ENCODE measurements around the gene GLI3. TPM values are rescaled to one million over a fixed set of nuclear protein-coding genes. Genes with fewer than 3 reads are reported as not detected.

The GLI3 gene
- total RNA-seq, 1 donor from 2014 or later: not detected

GRCh38 chr7:41970941-41971340 is 266.1 kb downstream of the GLI3 start:
- intact Hi-C loops (cut with micrococcal nuclease): no loop called here
- Mint-ChIP-seq H3K36me3 (ENCODE audit: low read depth) (no peaks in the 10 kb centered on the region), H3K27ac (no peak overlapping the region), H3K4me1 (ENCODE audit: low read depth) (no peaks in the 10 kb centered on the region), H3K27me3 (ENCODE audit: insufficient read depth) (peaks cover 14% of the 10 kb centered on the region), H3K9me3 (no peaks in the 10 kb centered on the region), H3K4me3 (no peak overlapping the region)
- no peak for DNase-seq (ENCODE audit: low spot score)

GRCh38 chr7:41969561-41970105 is 267.4 kb downstream of the GLI3 start:
- Mint-ChIP-seq H3K9me3 (no peaks in the 10 kb centered on the region), H3K27ac (no peak overlapping the region), H3K27me3 (ENCODE audit: insufficient read depth) (peaks cover 9% of the 10 kb centered on the region), H3K36me3 (ENCODE audit: low read depth) (no peaks in the 10 kb centered on the region), H3K4me1 (ENCODE audit: low read depth) (no peaks in the 10 kb centered on the region), H3K4me3 (no peak overlapping the region)
- intact Hi-C loops (cut with micrococcal nuclease): no loop called here
- DNase-seq (ENCODE audit: low spot score): no peak

- H3K4me3 Mint-ChIP-seq: no peak overlapping the region
- intact Hi-C loops (cut with micrococcal nuclease): no loop called here
- H3K4me1 Mint-ChIP-seq (ENCODE audit: low read depth): no peaks in the 10 kb centered on the region
Observed at GRCh38 chr7:41967156-41967555, 269.9 kb downstream of the GLI3 start.

GRCh38 chr7:41965951-41966505 is 271.0 kb downstream of the GLI3 start:
- Mint-ChIP-seq H3K27ac (no peak overlapping the region), H3K36me3 (ENCODE audit: low read depth) (no peaks in the 10 kb centered on the region), H3K27me3 (ENCODE audit: insufficient read depth) (peaks cover 10% of the 10 kb centered on the region), H3K4me1 (ENCODE audit: low read depth) (no peaks in the 10 kb centered on the region), H3K4me3 (no peak overlapping the region), H3K9me3 (no peaks in the 10 kb centered on the region)
- DNase-seq (ENCODE audit: low spot score): no peak
- intact Hi-C loops (cut with micrococcal nuclease): no loop called here

More at GRCh38 chr7:41967156-41967555, 269.9 kb downstream of the GLI3 start:
- no peak overlapping the region for H3K27ac Mint-ChIP-seq
- H3K9me3 Mint-ChIP-seq: no peaks in the 10 kb centered on the region
- H3K36me3 Mint-ChIP-seq (ENCODE audit: low read depth): no peaks in the 10 kb centered on the region
- H3K27me3 Mint-ChIP-seq (ENCODE audit: insufficient read depth): peaks cover 9% of the 10 kb centered on the region
- DNase-seq (ENCODE audit: low spot score): no peak

- Mint-ChIP-seq H3K27me3 (ENCODE audit: insufficient read depth) (peaks cover 10% of the 10 kb centered on the region), H3K4me3 (no peak overlapping the region), H3K9me3 (no peaks in the 10 kb centered on the region), H3K36me3 (ENCODE audit: low read depth) (no peaks in the 10 kb centered on the region), H3K4me1 (ENCODE audit: low read depth) (no peaks in the 10 kb centered on the region), H3K27ac (no peak overlapping the region)
- intact Hi-C loops (cut with micrococcal nuclease): no loop called here
- DNase-seq (ENCODE audit: low spot score): no peak
Observed at GRCh38 chr7:41964849-41965745, 271.9 kb downstream of the GLI3 start.

GRCh38 chr7:41964183-41964753 is 272.7 kb downstream of the GLI3 start:
- no peak overlapping the region for H3K4me3 Mint-ChIP-seq
- no peak overlapping the region for H3K27ac Mint-ChIP-seq
- intact Hi-C loops (cut with micrococcal nuclease): no loop called here
- no peaks in the 10 kb centered on the region for H3K4me1 Mint-ChIP-seq (ENCODE audit: low read depth)
- no peaks in the 10 kb centered on the region for H3K9me3 Mint-ChIP-seq
- H3K27me3 Mint-ChIP-seq (ENCODE audit: insufficient read depth): peaks cover 7% of the 10 kb centered on the region
- no peak for DNase-seq (ENCODE audit: low spot score)
- H3K36me3 Mint-ChIP-seq (ENCODE audit: low read depth): no peaks in the 10 kb centered on the region

GRCh38 chr7:41956705-41957104 is 280.3 kb downstream of the GLI3 start:
- intact Hi-C loops (cut with micrococcal nuclease): no loop called here
- no peaks in the 10 kb centered on the region for H3K36me3 Mint-ChIP-seq (ENCODE audit: low read depth)

GRCh38 chr7:41955893-41956675 is 280.9 kb downstream of the GLI3 start:
- H3K4me3 Mint-ChIP-seq: no peak overlapping the region
- no peaks in the 10 kb centered on the region for H3K4me1 Mint-ChIP-seq (ENCODE audit: low read depth)
- peaks cover 3% of the 10 kb centered on the region for H3K27me3 Mint-ChIP-seq (ENCODE audit: insufficient read depth)
- intact Hi-C loops (cut with micrococcal nuclease): no loop called here
- no peaks in the 10 kb centered on the region for H3K9me3 Mint-ChIP-seq
- no peaks in the 10 kb centered on the region for H3K36me3 Mint-ChIP-seq (ENCODE audit: low read depth)
- no peak for DNase-seq (ENCODE audit: low spot score)
- no peak overlapping the region for H3K27ac Mint-ChIP-seq

More at GRCh38 chr7:41956705-41957104, 280.3 kb downstream of the GLI3 start:
- H3K9me3 Mint-ChIP-seq: no peaks in the 10 kb centered on the region
- H3K27me3 Mint-ChIP-seq (ENCODE audit: insufficient read depth): peaks cover 4% of the 10 kb centered on the region
- no peaks in the 10 kb centered on the region for H3K4me1 Mint-ChIP-seq (ENCODE audit: low read depth)
- DNase-seq (ENCODE audit: low spot score): no peak
- H3K27ac Mint-ChIP-seq: no peak overlapping the region
- H3K4me3 Mint-ChIP-seq: no peak overlapping the region

GRCh38 chr7:41955451-41955850 is 281.6 kb downstream of the GLI3 start:
- H3K9me3 Mint-ChIP-seq: no peaks in the 10 kb centered on the region
- H3K27ac Mint-ChIP-seq: no peak overlapping the region
- no peak overlapping the region for H3K4me3 Mint-ChIP-seq
- H3K36me3 Mint-ChIP-seq (ENCODE audit: low read depth): no peaks in the 10 kb centered on the region
- no peak for DNase-seq (ENCODE audit: low spot score)
- intact Hi-C loops (cut with micrococcal nuclease): no loop called here
- peaks cover 5% of the 10 kb centered on the region for H3K27me3 Mint-ChIP-seq (ENCODE audit: insufficient read depth)
- H3K4me1 Mint-ChIP-seq (ENCODE audit: low read depth): no peaks in the 10 kb centered on the region

GRCh38 chr7:41954976-41955375 is 282.0 kb downstream of the GLI3 start:
- Mint-ChIP-seq H3K27ac (no peak overlapping the region), H3K4me3 (no peak overlapping the region), H3K27me3 (ENCODE audit: insufficient read depth) (peaks cover 5% of the 10 kb centered on the region), H3K9me3 (no peaks in the 10 kb centered on the region), H3K4me1 (ENCODE audit: low read depth) (no peaks in the 10 kb centered on the region), H3K36me3 (ENCODE audit: low read depth) (no peaks in the 10 kb centered on the region)
- no peak for DNase-seq (ENCODE audit: low spot score)
- intact Hi-C loops (cut with micrococcal nuclease): no loop called here

GRCh38 chr7:41948503-41948902 is 288.5 kb downstream of the GLI3 start:
- Mint-ChIP-seq H3K9me3 (no peaks in the 10 kb centered on the region), H3K4me3 (no peak overlapping the region), H3K27me3 (ENCODE audit: insufficient read depth) (peaks cover 7% of the 10 kb centered on the region), H3K27ac (no peak overlapping the region), H3K36me3 (ENCODE audit: low read depth) (no peaks in the 10 kb centered on the region), H3K4me1 (ENCODE audit: low read depth) (peaks cover 5% of the 10 kb centered on the region)
- intact Hi-C loops (cut with micrococcal nuclease): no loop called here
- no peak for DNase-seq (ENCODE audit: low spot score)

- peaks cover 26% of the 10 kb centered on the region for H3K4me1 Mint-ChIP-seq (ENCODE audit: low read depth)
- no peaks in the 10 kb centered on the region for H3K9me3 Mint-ChIP-seq
- no peak overlapping the region for H3K27ac Mint-ChIP-seq
- no peak overlapping the region for H3K4me3 Mint-ChIP-seq
- intact Hi-C loops (cut with micrococcal nuclease): loop anchor here (1.0 to 5.0 kb wide), 7 partner anchors 61 to 1894 kb away; partner anchors contain the start of genes HECW1, MRPL32 and PSMA2
- H3K27me3 Mint-ChIP-seq (ENCODE audit: insufficient read depth): peaks cover 18% of the 10 kb centered on the region
- no peaks in the 10 kb centered on the region for H3K36me3 Mint-ChIP-seq (ENCODE audit: low read depth)
- DNase-seq (ENCODE audit: low spot score): peak; percentile 54
Observed at GRCh38 chr7:41943094-41943577, 293.9 kb downstream of the GLI3 start.

All from activated T-helper 1 cell treated with anti-CD3 and anti-CD28 coated beads, Interleukin-12 subunit alpha, Interleukin-12 subunit beta, Interleukin-2, Interleukin-4 antibody, amounts not matched to agents 30 ng/mL and 10 ng/mL and 1 ng/mL, durations not matched to agents 14 hours and 24 hours and 36 hours (primary cell).